ENCODE results near the gene WDR33. TPM values are rescaled to one million over a fixed set of nuclear protein-coding genes. Genes with fewer than 3 reads are reported as not detected.

The WDR33 gene
- total RNA-seq, 1 donor from 2014 or later: 37.1 TPM

GRCh38 chr2:127700527-127701192 lies 110.3 kb downstream of the WDR33 start:
- intact Hi-C loops (cut with DNase I): loop anchor here (10.0 kb wide), 1 partner anchor 114 kb away; the partner anchor contains the start of gene WDR33
- H3K9me3 ChIP-seq: no peaks in the 10 kb centered on the region
- H3K4me3 ChIP-seq: peak overlapping the region; percentile 56 to 93
- no peaks in the 10 kb centered on the region for H3K27me3 ChIP-seq
- H3K4me1 ChIP-seq: peaks cover 41% of the 10 kb centered on the region
- peak overlapping the region; percentile 82 for H3K27ac ChIP-seq
- H3K36me3 ChIP-seq: no peaks in the 10 kb centered on the region
- no peak for DNase-seq (ENCODE audit: extremely low spot score in 2 of 2)
- TF ChIP-seq CTCF (IDR thresholded peaks at IDR 0.05): no peak
- TF ChIP-seq POLR2AphosphoS5 (IDR thresholded peaks at IDR 0.05; ENCODE audit: insufficient read depth in 1 of 2, low read depth in 1 of 2): peak in 1 of 2 donors; percentile 17
- TF ChIP-seq POLR2A (IDR thresholded peaks at IDR 0.05): no peak

- no peaks in the 10 kb centered on the region for H3K27me3 ChIP-seq
- H3K4me1 ChIP-seq: peaks cover 25% of the 10 kb centered on the region
- no peak for DNase-seq (ENCODE audit: extremely low spot score in 2 of 2)
- H3K9me3 ChIP-seq: no peaks in the 10 kb centered on the region
- TF ChIP-seq POLR2A (IDR thresholded peaks at IDR 0.05) (no peak), CTCF (IDR thresholded peaks at IDR 0.05) (no peak), POLR2AphosphoS5 (IDR thresholded peaks at IDR 0.05; ENCODE audit: insufficient read depth in 1 of 2, low read depth in 1 of 2) (no peak)
- H3K4me3 ChIP-seq: no peak overlapping the region
- H3K27ac ChIP-seq: no peak overlapping the region
- H3K36me3 ChIP-seq: no peaks in the 10 kb centered on the region
- intact Hi-C loops (cut with DNase I): no loop called here
These were observed 112.2 kb downstream of the WDR33 start for GRCh38 chr2:127698553-127699355.

GRCh38 chr2:127697482-127698180 lies 113.3 kb downstream of the WDR33 start:
- Histone ChIP-seq H3K9me3 (no peaks in the 10 kb centered on the region), H3K27ac (no peak overlapping the region), H3K4me1 (peaks cover 14% of the 10 kb centered on the region), H3K27me3 (no peaks in the 10 kb centered on the region), H3K4me3 (no peak overlapping the region), H3K36me3 (no peaks in the 10 kb centered on the region)
- no peak for DNase-seq (ENCODE audit: extremely low spot score in 2 of 2)
- TF ChIP-seq POLR2A (IDR thresholded peaks at IDR 0.05): no peak
- TF ChIP-seq CTCF (IDR thresholded peaks at IDR 0.05): no peak
- no peak for TF ChIP-seq POLR2AphosphoS5 (IDR thresholded peaks at IDR 0.05; ENCODE audit: insufficient read depth in 1 of 2, low read depth in 1 of 2)
- intact Hi-C loops (cut with DNase I): no loop called here

- peaks cover 4% of the 10 kb centered on the region for H3K9me3 ChIP-seq
- H3K4me3 ChIP-seq: peak overlapping the region; percentile 44 to 46
- no peaks in the 10 kb centered on the region for H3K36me3 ChIP-seq
- H3K4me1 ChIP-seq: peaks cover 6% of the 10 kb centered on the region
- peak overlapping the region; percentile 58 for H3K27ac ChIP-seq
- TF ChIP-seq POLR2A (IDR thresholded peaks at IDR 0.05) (no peak), CTCF (IDR thresholded peaks at IDR 0.05) (no peak), POLR2AphosphoS5 (IDR thresholded peaks at IDR 0.05; ENCODE audit: insufficient read depth in 1 of 2, low read depth in 1 of 2) (no peak)
- H3K27me3 ChIP-seq: no peaks in the 10 kb centered on the region
- intact Hi-C loops (cut with DNase I): no loop called here
- no peak for DNase-seq (ENCODE audit: extremely low spot score in 2 of 2)
These were observed 115.2 kb downstream of the WDR33 start for GRCh38 chr2:127695491-127696472.
